Chondrocyte (in vitro differentiated cells): ENCODE results near the gene SC5D. TPM values are rescaled to one million over a fixed set of nuclear protein-coding genes. Genes with fewer than 3 reads are reported as not detected.

Experiments
- DNase-seq: peaks from one replicate; pipeline ENCODE4 v3.0.0; 2021; ENCODE audit warnings: mixed read lengths, low spot score
- H3K27ac Mint-ChIP-seq: one replicate; pipeline ENCODE4 v1.8.0; 2021; ENCODE audit warnings: mild to moderate bottlenecking, moderate library complexity, mixed read lengths; ENCODE audit not compliant: unreplicated experiment
- H3K27me3 Mint-ChIP-seq: 2 replicates; pipeline ENCODE4 v1.8.0; 2021; ENCODE audit warnings: low read depth, mixed read lengths
- H3K36me3 Mint-ChIP-seq: 2 replicates; pipeline ENCODE4 v1.8.0; 2021; ENCODE audit warnings: low read depth, mixed read lengths
- H3K4me1 Mint-ChIP-seq: 2 replicates; pipeline ENCODE4 v1.8.0; 2021; ENCODE audit warnings: low read depth, mild to moderate bottlenecking, mixed read lengths
- H3K4me3 Mint-ChIP-seq: one replicate; pipeline ENCODE4 v1.8.0; 2021; ENCODE audit warnings: mild to moderate bottlenecking, moderate library complexity, mixed read lengths; ENCODE audit not compliant: unreplicated experiment
- H3K9me3 Mint-ChIP-seq: 2 replicates; pipeline ENCODE4 v1.8.0; 2021; ENCODE audit warnings: low read depth, mixed read lengths
- CTCF ChIP-seq: fragments of 200-600 bp; sonication (generic); IDR thresholded peaks from 2 replicates; pipeline ENCODE4 v1.5.0; 2021; ENCODE audit warnings: antibody characterized with exemption, mild to moderate bottlenecking, moderate library complexity
- total RNA-seq: library from RNA; stranded (reverse); gene quantifications from 3 replicates; pipeline ENCODE4 v1.2.1, GENCODE V29; 2021

The SC5D gene
- total RNA-seq, 1 donor from 2014 or later, result 47.6 TPM

GRCh38 chr11:121309688-121310087 lies 17.1 kb downstream of the SC5D start:
- H3K4me3 Mint-ChIP-seq, result no peak overlapping the region
- H3K27me3 Mint-ChIP-seq, result no peaks in the 10 kb centered on the region
- H3K36me3 Mint-ChIP-seq, result peaks cover 24% of the 10 kb centered on the region
- H3K4me1 Mint-ChIP-seq, result no peaks in the 10 kb centered on the region
- TF ChIP-seq CTCF, result no peak
- H3K27ac Mint-ChIP-seq, result no peak overlapping the region
- H3K9me3 Mint-ChIP-seq, result no peaks in the 10 kb centered on the region
- no peak for DNase-seq

GRCh38 chr11:121310908-121311307 lies 18.3 kb downstream of the SC5D start:
- Mint-ChIP-seq H3K4me1 (no peaks in the 10 kb centered on the region), H3K4me3 (no peak overlapping the region), H3K27ac (no peak overlapping the region), H3K36me3 (peaks cover 16% of the 10 kb centered on the region), H3K9me3 (no peaks in the 10 kb centered on the region), H3K27me3 (no peaks in the 10 kb centered on the region)
- TF ChIP-seq CTCF, result no peak
- DNase-seq, result no peak

DNA sequence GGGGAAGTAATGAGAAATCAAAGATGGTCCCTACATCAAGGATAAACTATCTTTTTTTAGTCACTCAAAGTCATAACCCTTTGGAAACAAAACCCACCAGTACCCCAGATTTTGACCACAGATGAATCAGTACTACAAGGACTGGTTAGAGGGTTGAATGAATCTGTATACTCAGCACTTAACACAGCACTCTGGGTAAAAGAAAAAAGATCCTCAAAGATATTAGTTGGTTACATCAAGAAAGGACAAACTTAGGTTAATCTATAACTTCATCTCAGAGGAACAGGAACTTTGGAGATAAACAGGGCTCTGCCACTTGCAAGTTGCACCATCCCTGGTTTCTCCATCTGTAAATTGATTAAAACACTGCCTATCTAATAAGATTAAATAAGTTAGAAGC lies 18.8 kb downstream of the SC5D start:
- no peak for TF ChIP-seq CTCF
- Mint-ChIP-seq H3K4me3 (no peak overlapping the region), H3K9me3 (no peaks in the 10 kb centered on the region), H3K4me1 (no peaks in the 10 kb centered on the region), H3K27me3 (no peaks in the 10 kb centered on the region), H3K36me3 (peaks cover 16% of the 10 kb centered on the region), H3K27ac (no peak overlapping the region)
- no peak for DNase-seq

DNA sequence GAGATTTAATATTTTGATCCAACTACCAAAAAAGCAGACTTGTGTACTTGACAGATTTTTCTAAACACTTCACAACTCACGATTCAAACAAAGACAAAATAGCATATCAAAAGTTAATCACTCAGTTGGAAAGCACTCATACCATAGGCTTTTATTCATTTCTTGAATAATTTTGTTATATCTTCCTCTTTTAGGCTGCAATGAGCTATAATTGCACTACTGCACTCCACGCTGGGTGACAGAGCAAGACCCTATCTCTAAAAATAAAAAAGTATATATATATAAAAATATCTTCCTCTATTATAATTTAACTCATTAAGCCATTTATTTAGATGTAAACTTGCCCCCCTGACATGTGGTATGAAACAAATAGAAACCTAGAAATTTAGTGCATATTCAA lies 19.9 kb downstream of the SC5D start:
- Mint-ChIP-seq H3K4me3 (no peak overlapping the region), H3K4me1 (no peaks in the 10 kb centered on the region), H3K36me3 (peaks cover 6% of the 10 kb centered on the region), H3K9me3 (no peaks in the 10 kb centered on the region), H3K27ac (no peak overlapping the region), H3K27me3 (no peaks in the 10 kb centered on the region)
- no peak for TF ChIP-seq CTCF
- no peak for DNase-seq

DNA sequence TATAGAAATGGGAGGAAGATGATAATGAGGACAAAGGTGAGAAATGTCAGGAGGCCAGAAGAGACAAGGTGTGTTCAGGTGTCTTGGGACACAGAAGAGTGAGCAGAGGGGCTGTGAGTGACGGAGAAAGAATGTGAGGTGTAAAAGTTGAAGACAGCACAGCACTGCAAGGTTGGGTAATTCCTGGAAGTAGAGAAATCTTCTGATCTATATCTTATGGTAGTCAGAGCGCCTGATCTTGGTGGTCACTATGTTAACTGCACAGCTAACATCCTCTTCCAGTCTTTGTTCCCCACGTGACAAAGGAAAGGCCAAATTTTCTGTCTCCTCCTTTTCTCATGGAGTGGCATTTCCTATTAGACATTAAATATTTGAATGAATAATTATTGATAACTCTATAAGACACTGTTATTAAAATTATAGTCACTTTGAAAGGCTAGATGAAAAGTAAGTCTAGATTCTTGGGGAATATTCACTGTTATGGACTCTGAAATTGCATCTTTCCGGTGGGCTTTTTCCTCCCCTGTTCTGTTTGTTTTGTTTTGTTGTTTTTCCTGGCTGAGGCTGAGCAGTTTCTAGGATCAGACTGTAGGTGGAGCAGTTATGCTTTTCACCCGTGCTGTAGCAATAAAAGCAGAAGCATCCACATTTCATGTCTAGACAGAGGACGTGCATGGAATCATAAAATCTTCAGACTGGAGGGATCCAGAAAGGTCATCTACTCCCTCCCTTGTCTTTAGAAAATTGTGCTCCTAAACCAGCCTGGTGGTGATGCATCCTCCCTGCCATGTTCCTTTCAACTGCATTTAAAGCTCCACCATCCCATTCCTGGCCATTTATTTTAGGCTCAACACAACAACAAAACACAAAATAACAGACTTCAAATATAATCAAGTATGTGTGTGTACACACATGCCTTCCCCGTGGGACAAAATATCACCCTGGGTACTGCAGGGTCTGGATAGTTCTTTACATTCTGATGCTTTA lies 26.6 kb downstream of the SC5D start:
- TF ChIP-seq CTCF, result peak; percentile 88
- Mint-ChIP-seq H3K36me3 (no peaks in the 10 kb centered on the region), H3K27me3 (peaks cover 20% of the 10 kb centered on the region), H3K9me3 (no peaks in the 10 kb centered on the region), H3K4me1 (peaks cover 5% of the 10 kb centered on the region), H3K4me3 (no peak overlapping the region), H3K27ac (no peak overlapping the region)
- no peak for DNase-seq
